A549 (cell line): ENCODE results near the gene NRXN2. TPM values are rescaled to one million over a fixed set of nuclear protein-coding genes. Genes with fewer than 3 reads are reported as not detected.

Experiments used
- ATAC-seq, 2 experiments: fragments of 200-7000 bp in 1 of 2; fragments of >200 bp in 1 of 2; cut with Nextera tagmentation in 1 of 2; cut with Tn5 transposase in 1 of 2; 3 replicates each; pipeline versions ENCODE4 v1.8.0 to v1.9.1; 2018 to 2020; ENCODE audit warnings: mild to moderate bottlenecking in 1 of 2, moderate library complexity in 1 of 2
- CTCF ChIA-PET: fragments of 300-600 bp; sonication (Branson Sonifier 250); formaldehyde crosslinking; extraction: SDS; loops from one replicate; lab custom pipeline; 2021; ENCODE audit warnings: antibody characterized with exemption, inconsistent platforms; lab: Yijun Ruan, JAX
- POLR2A ChIA-PET: fragments of 350-600 bp; formaldehyde crosslinking; extraction: SDS; loops from one replicate; lab custom pipeline; 2021; ENCODE audit warnings: antibody characterized with exemption, inconsistent platforms; lab: Yijun Ruan, JAX
- DNase-seq, 2 experiments: peaks; one replicate each; pipeline versions ENCODE4 v3.0.0 to v3.0.0-alpha.2; 2011 to 2016; ENCODE audit warnings: low read depth in 1 of 2, low spot score in 1 of 2
- FAIRE-seq: peaks from 2 replicates; lab custom pipeline; 2011; peaks lifted over from hg19 to GRCh38; lab: Jason Lieb, UNC
- H3K27ac ChIP-seq, 2 experiments: fragments of >200 bp; sonication (Bioruptor Twin); formaldehyde crosslinking; 3 replicates each; pipeline ENCODE4 v1.5.1; 2016 to 2017
- H3K4me1 ChIP-seq: fragments of >200 bp; sonication (Bioruptor Twin); formaldehyde crosslinking; 3 replicates; pipeline ENCODE4 v1.6.1; 2016
- H3K4me2 ChIP-seq: fragments of >200 bp; sonication (Bioruptor Twin); formaldehyde crosslinking; 3 replicates; pipeline ENCODE4 v1.6.1; 2016
- H3K4me3 ChIP-seq: fragments of >200 bp; sonication (Bioruptor Twin); formaldehyde crosslinking; 3 replicates; pipeline ENCODE4 v1.5.1; 2016
- H3K9me3 ChIP-seq: fragments of >200 bp; sonication (Bioruptor Twin); formaldehyde crosslinking; 3 replicates; pipeline ENCODE4 v1.6.1; 2016
- BHLHE40 ChIP-seq: IDR thresholded peaks from 2 replicates; pipeline ENCODE4 v1.6.1; 2012; ENCODE audit warnings: low read depth, low read length, inconsistent platforms
- CEBPB ChIP-seq, 2 experiments: fragments of >200 bp in 1 of 2; sonication (Bioruptor Twin) in 1 of 2; formaldehyde crosslinking in 1 of 2; IDR thresholded peaks; 2 replicates each; pipeline ENCODE4 v1.6.1; 2012 to 2016
- EHF ChIP-seq: fragments of 250-450 bp; sonication (Bioruptor Pico); IDR thresholded peaks from 2 replicates; pipeline ENCODE4 v1.5.0; 2020; ENCODE audit warnings: mild to moderate bottlenecking
- EHMT2 ChIP-seq: fragments of 200-600 bp; sonication (generic); IDR thresholded peaks from 2 replicates; pipeline ENCODE4 v1.6.1; 2016; ENCODE audit warnings: antibody characterized with exemption, low read depth, mild to moderate bottlenecking, moderate library complexity
- EP300 ChIP-seq, 2 experiments: fragments of >200 bp; sonication (Bioruptor Twin); formaldehyde crosslinking; IDR thresholded peaks; 2 replicates in 1 of 2; 3 replicates in 1 of 2; pipeline ENCODE4 v1.6.1; 2016 to 2017
- ESRRA ChIP-seq: fragments of 150-350 bp; IDR thresholded peaks from 2 replicates; pipeline ENCODE4 v1.6.1; 2014; ENCODE audit warnings: mild to moderate bottlenecking, low read length, borderline replicate concordance
- FOXS1 ChIP-seq: fragments of 250-450 bp; sonication (Bioruptor Pico); IDR thresholded peaks from 2 replicates; pipeline ENCODE4 v1.5.0; 2020; ENCODE audit warnings: mild to moderate bottlenecking, moderate library complexity
- HES2 ChIP-seq: fragments of >200 bp; sonication (Bioruptor Twin); formaldehyde crosslinking; IDR thresholded peaks from 2 replicates; pipeline ENCODE4 v1.6.1; 2016
- HEYL ChIP-seq: fragments of 250-450 bp; sonication (Bioruptor Pico); IDR thresholded peaks from 2 replicates; pipeline ENCODE4 v1.8.0; 2021; ENCODE audit warnings: mild to moderate bottlenecking, moderate library complexity
- HOXA7 ChIP-seq: fragments of 250-450 bp; sonication (Bioruptor Pico); IDR thresholded peaks from 2 replicates; pipeline ENCODE4 v1.5.0; 2020; ENCODE audit warnings: mild to moderate bottlenecking, moderate library complexity
- HOXB13 ChIP-seq: fragments of 250-450 bp; sonication (Bioruptor Pico); IDR thresholded peaks from 2 replicates; pipeline ENCODE4 v1.5.0; 2020; ENCODE audit warnings: low read depth, mild to moderate bottlenecking, moderate library complexity
- HOXB5 ChIP-seq: fragments of 250-450 bp; sonication (Bioruptor Pico); IDR thresholded peaks from 2 replicates; pipeline ENCODE4 v1.5.0; 2020; ENCODE audit warnings: mild to moderate bottlenecking, moderate library complexity
- MAZ ChIP-seq: fragments of 150-350 bp; IDR thresholded peaks from 2 replicates; pipeline ENCODE4 v1.6.1; 2014; ENCODE audit warnings: antibody characterized with exemption, low read depth, low read length, borderline replicate concordance
- MYC ChIP-seq: IDR thresholded peaks from 2 replicates; pipeline ENCODE4 v1.6.1; 2012; ENCODE audit warnings: mild to moderate bottlenecking, inconsistent platforms, low read length, improper control_type of control experiment, borderline replicate concordance
- NPAS2 ChIP-seq: fragments of 250-450 bp; sonication (Bioruptor Pico); IDR thresholded peaks from 2 replicates; pipeline ENCODE4 v1.8.0; 2022; ENCODE audit warnings: mild to moderate bottlenecking, moderate library complexity, borderline replicate concordance
- PHF8 ChIP-seq: fragments of 200-600 bp; sonication (generic); IDR thresholded peaks from 2 replicates; pipeline ENCODE4 v1.6.1; 2016; ENCODE audit warnings: low read depth, mild to moderate bottlenecking, antibody characterized with exemption, moderate library complexity, borderline replicate concordance
- POLR2AphosphoS2 ChIP-seq: conservative IDR thresholded peaks from 2 replicates; pipeline ENCODE4 v1.6.1; 2012; ENCODE audit warnings: low read length, improper control_type of control experiment, inconsistent platforms
- TFCP2L1 ChIP-seq: fragments of 250-450 bp; sonication (Bioruptor Pico); IDR thresholded peaks from 2 replicates; pipeline ENCODE4 v1.5.0; 2021; ENCODE audit warnings: mild to moderate bottlenecking
- TP53 ChIP-seq: fragments of 250-450 bp; sonication (Bioruptor Pico); IDR thresholded peaks from 2 replicates; pipeline ENCODE4 v1.5.0; 2021; ENCODE audit warnings: mild to moderate bottlenecking, moderate library complexity
- ZFP36 ChIP-seq: fragments of 450-650 bp; IDR thresholded peaks from 2 replicates; pipeline ENCODE4 v1.6.1; 2014; ENCODE audit warnings: borderline replicate concordance; ENCODE audit not compliant: partially characterized antibody
- whole genome bisulfite sequencing: methylation state at CpG from one replicate; pipeline ENCODE4 v1.1.6; 2017; ENCODE audit errors: missing lambda C conversion rate; 5-methylcytosine and 5-hydroxymethylcytosine counted together
- polyA plus RNA-seq, 4 experiments: library from polyadenylated mRNA; depleted of rRNA in 3 of 4; stranded (reverse); fragments of >200 nt; fragmentation: RNase III in 1 of 4; extraction: RNeasy Plus Mini Kit Qiagen cat#74134 plus additional on column Dnase treatment in 1 of 4; gene quantifications; 2 replicates in 3 of 4; 3 replicates in 1 of 4; pipeline ENCODE4 v1.2.3, GENCODE V29; 2011 to 2017
- TF ChIP-seq, protein P1 (sequence below): IDR thresholded peaks from 2 replicates; pipeline ENCODE4 v1.6.1; 2012
- TF ChIP-seq, protein P2 (sequence below): fragments of 450-650 bp; IDR thresholded peaks from 2 replicates; pipeline ENCODE4 v1.6.1; 2014; ENCODE audit warnings: antibody characterized with exemption
- TF ChIP-seq, protein P3 (sequence below): fragments of 250-450 bp; sonication (Bioruptor Pico); IDR thresholded peaks from 2 replicates; pipeline ENCODE4 v1.5.0; 2021; ENCODE audit warnings: mild to moderate bottlenecking, moderate library complexity, borderline replicate concordance

Gene NRXN2
- polyA plus RNA-seq, 2 of the 4 experiments (the other 2 are of a cell fraction), result 0.04 TPM; not detected in 1

- Histone ChIP-seq H3K4me1 (peaks cover 27% of the 10 kb centered on the region), H3K4me2 (no peak overlapping the region), H3K9me3 (no peaks in the 10 kb centered on the region), H3K4me3 (no peak overlapping the region), H3K27ac (peak overlapping the region in 1 of 2 experiments; percentile 24; a peak in 2 of 6 replicates)
- TF ChIP-seq HOXB5 (CRISPR knock-in tag) (no peak), MYC (no peak)
- TF ChIP-seq, protein P1, sequence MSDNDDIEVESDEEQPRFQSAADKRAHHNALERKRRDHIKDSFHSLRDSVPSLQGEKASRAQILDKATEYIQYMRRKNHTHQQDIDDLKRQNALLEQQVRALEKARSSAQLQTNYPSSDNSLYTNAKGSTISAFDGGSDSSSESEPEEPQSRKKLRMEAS, result no peak
- peak in 1 of 2 experiments; percentile 27; a peak in 3 of 6 replicates for ATAC-seq
- CTCF ChIA-PET, result interaction anchor here (0.6 to 13.7 kb wide), 8 partner anchors 10 to 206 kb away, joined by 3 to 255 read pairs (median 4); no protein-coding TSS in a partner anchor
- no peak for FAIRE-seq
- DNase-seq, result no peak
- 84% methylated on average over 6 of the region's 6 CpGs for WGBS
- POLR2A ChIA-PET, result no interaction called here
These were observed 66.1 kb downstream of the NRXN2 start for GRCh38 chr11:64656862-64657261.

GRCh38 chr11:64655941-64656601 lies 66.9 kb downstream of the NRXN2 start:
- DNase-seq (no peak), FAIRE-seq (no peak), ATAC-seq (no peak)
- ChIA-PET CTCF (interaction anchor here (1.0 to 13.7 kb wide), 9 partner anchors 10 to 206 kb away, joined by 3 to 255 read pairs (median 15); no protein-coding TSS in a partner anchor), POLR2A (no interaction called here)
- WGBS, result 53% methylated on average over 8 of the region's 8 CpGs
- TF ChIP-seq MYC (no peak), EP300 (IDR thresholded peaks at IDR 0.05) (0 out of 5 replicates have a peak, but pooled peaks of 1 of the 2 experiments have one; percentile 21), CEBPB (IDR thresholded peaks at IDR 0.05) (peak; percentile 53 to 64; a peak in 2 of 4 replicates)
- Histone ChIP-seq H3K4me2 (0 out of 3 replicates have a peak overlapping the region, but pooled peaks have one; percentile 17), H3K27ac (peak overlapping the region in 1 of 2 experiments; percentile 47; a peak in 3 of 6 replicates), H3K4me1 (peaks cover 27% of the 10 kb centered on the region), H3K9me3 (no peaks in the 10 kb centered on the region), H3K4me3 (no peak overlapping the region)

DNA sequence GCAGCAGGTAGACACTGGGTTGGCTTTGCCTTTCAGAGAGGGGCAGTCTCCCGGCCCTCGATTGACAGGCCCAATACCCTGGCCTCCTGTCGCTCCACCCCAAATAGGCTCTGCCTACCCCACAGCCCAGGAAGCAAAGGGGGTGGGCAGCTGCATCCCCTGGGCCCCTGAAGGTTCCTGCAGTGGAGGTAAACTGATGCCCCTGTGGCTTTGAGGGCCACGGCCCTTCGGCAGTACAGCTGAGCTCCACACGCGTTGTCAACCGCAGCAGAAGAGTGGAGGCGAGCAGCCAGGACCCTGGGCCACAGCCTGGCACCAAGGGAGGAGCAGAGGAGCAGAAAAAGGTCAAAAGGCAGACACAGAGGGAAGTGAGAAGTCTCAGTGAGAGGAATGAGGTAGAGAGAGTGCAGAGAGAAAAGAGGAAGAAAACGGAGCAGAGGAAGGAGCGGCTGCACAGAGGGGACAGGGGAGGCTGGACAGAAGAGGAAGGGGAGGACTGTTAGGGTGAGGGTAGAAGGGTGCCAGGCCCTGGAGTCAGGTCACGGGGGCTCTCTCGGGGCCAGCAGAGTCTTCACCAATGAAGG lies 67.9 kb downstream of the NRXN2 start:
- H3K27ac ChIP-seq, result no peak overlapping the region; a peak in 2 of 6 replicates
- DNase-seq, result no peak
- ChIA-PET POLR2A (no interaction called here), CTCF (interaction anchor here (0.6 to 13.7 kb wide), 6 partner anchors 9 to 205 kb away, joined by 4 to 255 read pairs (median 32); no protein-coding TSS in a partner anchor)
- H3K4me3 ChIP-seq, result no peak overlapping the region
- peaks cover 26% of the 10 kb centered on the region for H3K4me1 ChIP-seq
- no peak for FAIRE-seq
- no peaks in the 10 kb centered on the region for H3K9me3 ChIP-seq
- 68% methylated on average over 12 of the region's 13 CpGs for WGBS
- no peak overlapping the region for H3K4me2 ChIP-seq
- no peak for TF ChIP-seq TFCP2L1 (CRISPR knock-in tag)
- TF ChIP-seq ZFP36, result no peak
- TF ChIP-seq NPAS2, result no peak
- no peak for TF ChIP-seq HOXA7 (CRISPR knock-in tag)
- no peak for TF ChIP-seq POLR2AphosphoS2
- TF ChIP-seq PHF8, result no peak
- no peak for TF ChIP-seq HOXB13 (CRISPR knock-in tag)
- TF ChIP-seq FOXS1, result no peak
- TF ChIP-seq, protein P2, sequence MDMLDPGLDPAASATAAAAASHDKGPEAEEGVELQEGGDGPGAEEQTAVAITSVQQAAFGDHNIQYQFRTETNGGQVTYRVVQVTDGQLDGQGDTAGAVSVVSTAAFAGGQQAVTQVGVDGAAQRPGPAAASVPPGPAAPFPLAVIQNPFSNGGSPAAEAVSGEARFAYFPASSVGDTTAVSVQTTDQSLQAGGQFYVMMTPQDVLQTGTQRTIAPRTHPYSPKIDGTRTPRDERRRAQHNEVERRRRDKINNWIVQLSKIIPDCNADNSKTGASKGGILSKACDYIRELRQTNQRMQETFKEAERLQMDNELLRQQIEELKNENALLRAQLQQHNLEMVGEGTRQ, result no peak
- TF ChIP-seq ESRRA, result no peak
- no peak for TF ChIP-seq BHLHE40
- TF ChIP-seq EHF (CRISPR knock-in tag), result no peak
- TF ChIP-seq TP53, result no peak
- TF ChIP-seq HEYL, result no peak
- TF ChIP-seq EHMT2, result no peak
- TF ChIP-seq, protein P3, sequence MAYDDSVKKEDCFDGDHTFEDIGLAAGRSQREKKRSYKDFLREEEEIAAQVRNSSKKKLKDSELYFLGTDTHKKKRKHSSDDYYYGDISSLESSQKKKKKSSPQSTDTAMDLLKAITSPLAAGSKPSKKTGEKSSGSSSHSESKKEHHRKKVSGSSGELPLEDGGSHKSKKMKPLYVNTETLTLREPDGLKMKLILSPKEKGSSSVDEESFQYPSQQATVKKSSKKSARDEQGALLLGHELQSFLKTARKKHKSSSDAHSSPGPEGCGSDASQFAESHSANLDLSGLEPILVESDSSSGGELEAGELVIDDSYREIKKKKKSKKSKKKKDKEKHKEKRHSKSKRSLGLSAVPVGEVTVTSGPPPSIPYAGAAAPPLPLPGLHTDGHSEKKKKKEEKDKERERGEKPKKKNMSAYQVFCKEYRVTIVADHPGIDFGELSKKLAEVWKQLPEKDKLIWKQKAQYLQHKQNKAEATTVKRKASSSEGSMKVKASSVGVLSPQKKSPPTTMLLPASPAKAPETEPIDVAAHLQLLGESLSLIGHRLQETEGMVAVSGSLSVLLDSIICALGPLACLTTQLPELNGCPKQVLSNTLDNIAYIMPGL, result no peak
- no peak for TF ChIP-seq HES2
- no peak for TF ChIP-seq MAZ
- no peak for ATAC-seq
